ENCODE data around the gene CIROP. TPM values are rescaled to one million over a fixed set of nuclear protein-coding genes. Genes with fewer than 3 reads are reported as not detected.

Gene CIROP
- total and polyA plus RNA-seq, 2 donors (not counting 1 experiment from before 2014, with no cell fraction given): 0.09 to 0.17 TPM

- Histone ChIP-seq H3K27ac (ENCODE audit: insufficient read depth, low read length) (no peak overlapping the region), H3K9me3 (ENCODE audit: control insufficient read depth, insufficient read depth, low read depth, low read length) (no peaks in the 10 kb centered on the region), H3K27me3 (ENCODE audit: control insufficient read depth, insufficient read depth, low read length) (no peaks in the 10 kb centered on the region), H3K36me3 (ENCODE audit: control insufficient read depth, insufficient read depth, low read length) (no peaks in the 10 kb centered on the region), H3K4me3 (replicated peaks in 1 of 4; ENCODE audit: control extremely low read depth in 1 of 4, insufficient read depth in 1 of 4, low read depth in 3 of 4, low read length in 4 of 4) (no peak overlapping the region), H2AFZ (ENCODE audit: low read length) (no peak overlapping the region), H3K9ac (ENCODE audit: insufficient read depth, low read length) (no peak overlapping the region), H3K4me2 (ENCODE audit: extremely low read depth, insufficient read depth, low read length) (no peak overlapping the region), H4K20me1 (ENCODE audit: control insufficient read depth, extremely low read depth, insufficient read depth, low read length) (no peaks in the 10 kb centered on the region), H3K4me1 (ENCODE audit: control insufficient read depth, extremely low read depth, insufficient read depth, low read length) (peaks cover 3% of the 10 kb centered on the region), H3K79me2 (ENCODE audit: control insufficient read depth, insufficient read depth, low read length) (no peaks in the 10 kb centered on the region)
- TF ChIP-seq EZH2 (IDR thresholded peaks at IDR 0.05; ENCODE audit: low read length, missing control alignments) (no peak), CTCF (conservative IDR thresholded peaks at IDR 0.05 in 1 of 2, IDR thresholded peaks at IDR 0.05 in 1 of 2; ENCODE audit: low read depth in 1 of 2, low read length in 2 of 2) (peak; percentile 100)
- DNase-seq (ENCODE audit: low read depth in 2 of 2): peak; percentile 70 to 85
These were observed 15.9 kb upstream of the CIROP start for GRCh38 chr14:23120541-23121251.

GRCh38 chr14:23119363-23120327 lies 14.9 kb upstream of the CIROP start:
- Histone ChIP-seq H2AFZ (ENCODE audit: low read length) (no peak overlapping the region), H3K79me2 (ENCODE audit: control insufficient read depth, insufficient read depth, low read length) (no peaks in the 10 kb centered on the region), H3K9me3 (ENCODE audit: control insufficient read depth, insufficient read depth, low read depth, low read length) (no peaks in the 10 kb centered on the region), H3K36me3 (ENCODE audit: control insufficient read depth, insufficient read depth, low read length) (no peaks in the 10 kb centered on the region), H3K4me3 (replicated peaks in 1 of 4; ENCODE audit: control extremely low read depth in 1 of 4, insufficient read depth in 1 of 4, low read depth in 3 of 4, low read length in 4 of 4) (no peak overlapping the region), H3K27ac (ENCODE audit: insufficient read depth, low read length) (no peak overlapping the region), H3K4me1 (ENCODE audit: control insufficient read depth, extremely low read depth, insufficient read depth, low read length) (peaks cover 10% of the 10 kb centered on the region), H3K4me2 (ENCODE audit: extremely low read depth, insufficient read depth, low read length) (no peak overlapping the region), H3K9ac (ENCODE audit: insufficient read depth, low read length) (no peak overlapping the region), H3K27me3 (ENCODE audit: control insufficient read depth, insufficient read depth, low read length) (no peaks in the 10 kb centered on the region), H4K20me1 (ENCODE audit: control insufficient read depth, extremely low read depth, insufficient read depth, low read length) (no peaks in the 10 kb centered on the region)
- no peak for TF ChIP-seq EZH2 (IDR thresholded peaks at IDR 0.05; ENCODE audit: low read length, missing control alignments)
- TF ChIP-seq CTCF (conservative IDR thresholded peaks at IDR 0.05 in 1 of 2, IDR thresholded peaks at IDR 0.05 in 1 of 2; ENCODE audit: low read depth in 1 of 2, low read length in 2 of 2): no peak
- DNase-seq (ENCODE audit: low read depth in 2 of 2): no peak

Measured in fibroblast of lung (primary cell).